Stimulated activated CD4-positive, alpha-beta T cell treated with anti-CD3 and anti-CD28 coated beads, Interleukin-2, amount 100 ng/mL, for 24 hours (primary cell): ENCODE measurements around the gene FANCE.
A peak's percentile ranks its signal among the peaks of the same experiment; 100 is the strongest.

Experiments used
- DNase-seq, 2 donors: peaks; one replicate each; pipeline ENCODE4 v3.0.0-alpha.2; 2020

The FANCE gene, protein sequence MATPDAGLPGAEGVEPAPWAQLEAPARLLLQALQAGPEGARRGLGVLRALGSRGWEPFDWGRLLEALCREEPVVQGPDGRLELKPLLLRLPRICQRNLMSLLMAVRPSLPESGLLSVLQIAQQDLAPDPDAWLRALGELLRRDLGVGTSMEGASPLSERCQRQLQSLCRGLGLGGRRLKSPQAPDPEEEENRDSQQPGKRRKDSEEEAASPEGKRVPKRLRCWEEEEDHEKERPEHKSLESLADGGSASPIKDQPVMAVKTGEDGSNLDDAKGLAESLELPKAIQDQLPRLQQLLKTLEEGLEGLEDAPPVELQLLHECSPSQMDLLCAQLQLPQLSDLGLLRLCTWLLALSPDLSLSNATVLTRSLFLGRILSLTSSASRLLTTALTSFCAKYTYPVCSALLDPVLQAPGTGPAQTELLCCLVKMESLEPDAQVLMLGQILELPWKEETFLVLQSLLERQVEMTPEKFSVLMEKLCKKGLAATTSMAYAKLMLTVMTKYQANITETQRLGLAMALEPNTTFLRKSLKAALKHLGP

GRCh38 chr6:35452183-35453090 lies at the start of gene FANCE:
TSS of gene FANCE (plus strand) at chr6:35452338. CDS start at chr6:35452546, 208 bp downstream.
- peak; percentile 93 to 99 for DNase-seq

DNA sequence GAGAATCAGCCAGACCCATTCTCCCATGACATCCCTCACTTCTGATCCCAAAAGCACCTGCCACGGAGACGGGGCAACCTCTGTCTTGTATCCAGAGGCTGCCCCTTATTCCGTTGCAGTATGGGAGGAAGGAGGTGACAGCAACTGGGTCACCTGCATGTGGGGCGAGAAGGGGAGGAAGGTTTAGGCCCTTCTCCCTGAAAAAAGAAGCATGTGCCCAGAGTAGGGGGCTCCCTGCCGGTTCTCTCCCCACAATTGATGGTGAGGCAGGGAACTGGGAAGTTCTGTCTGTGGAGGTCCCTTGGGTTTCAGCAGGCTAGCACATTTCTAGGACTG lies 49.3 kb upstream of the FANCE start:
- no peak for DNase-seq

DNA sequence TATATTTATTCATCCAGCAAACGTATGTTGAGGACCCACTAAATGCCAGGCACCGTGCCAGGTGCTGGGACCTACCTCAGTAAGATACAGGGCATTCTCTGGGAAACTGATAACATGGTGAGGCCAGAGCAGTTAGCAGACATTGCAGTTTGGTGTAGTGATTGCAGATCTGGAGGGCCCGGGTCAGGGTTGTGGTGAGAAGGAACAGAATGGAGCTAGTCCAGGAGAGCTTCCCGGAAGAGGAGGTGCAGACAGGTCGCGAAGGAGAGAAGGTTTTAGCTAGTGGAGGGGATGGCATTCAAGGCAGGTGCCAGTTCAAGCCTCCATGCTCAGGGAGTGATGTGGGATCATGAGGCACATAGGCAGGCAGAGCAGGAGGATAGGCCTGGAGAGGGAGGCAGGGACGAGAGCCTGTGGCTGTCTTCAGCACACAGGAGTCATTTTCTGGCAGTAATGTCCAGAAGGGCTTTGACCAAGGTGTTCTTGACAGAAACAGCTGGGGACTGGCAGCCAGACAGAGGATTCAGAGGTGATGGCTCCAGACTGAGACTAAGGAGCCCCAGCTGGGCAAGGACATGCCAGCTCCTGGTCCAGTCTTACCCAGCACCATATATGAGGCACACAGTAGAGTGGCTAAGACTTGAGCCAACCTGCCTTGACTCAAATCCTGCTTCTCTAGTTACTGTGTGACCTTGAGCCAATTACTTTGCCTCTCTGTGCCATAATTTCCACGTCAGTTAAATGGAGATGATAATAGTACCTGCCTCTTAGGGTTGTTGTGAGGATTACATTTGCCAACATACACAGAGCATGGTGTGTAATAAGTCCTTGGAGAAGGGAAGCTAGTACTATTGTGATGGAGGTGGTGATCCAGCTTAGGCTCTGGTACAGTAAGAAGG lies 48.3 kb upstream of the FANCE start:
- DNase-seq = no peak

DNA sequence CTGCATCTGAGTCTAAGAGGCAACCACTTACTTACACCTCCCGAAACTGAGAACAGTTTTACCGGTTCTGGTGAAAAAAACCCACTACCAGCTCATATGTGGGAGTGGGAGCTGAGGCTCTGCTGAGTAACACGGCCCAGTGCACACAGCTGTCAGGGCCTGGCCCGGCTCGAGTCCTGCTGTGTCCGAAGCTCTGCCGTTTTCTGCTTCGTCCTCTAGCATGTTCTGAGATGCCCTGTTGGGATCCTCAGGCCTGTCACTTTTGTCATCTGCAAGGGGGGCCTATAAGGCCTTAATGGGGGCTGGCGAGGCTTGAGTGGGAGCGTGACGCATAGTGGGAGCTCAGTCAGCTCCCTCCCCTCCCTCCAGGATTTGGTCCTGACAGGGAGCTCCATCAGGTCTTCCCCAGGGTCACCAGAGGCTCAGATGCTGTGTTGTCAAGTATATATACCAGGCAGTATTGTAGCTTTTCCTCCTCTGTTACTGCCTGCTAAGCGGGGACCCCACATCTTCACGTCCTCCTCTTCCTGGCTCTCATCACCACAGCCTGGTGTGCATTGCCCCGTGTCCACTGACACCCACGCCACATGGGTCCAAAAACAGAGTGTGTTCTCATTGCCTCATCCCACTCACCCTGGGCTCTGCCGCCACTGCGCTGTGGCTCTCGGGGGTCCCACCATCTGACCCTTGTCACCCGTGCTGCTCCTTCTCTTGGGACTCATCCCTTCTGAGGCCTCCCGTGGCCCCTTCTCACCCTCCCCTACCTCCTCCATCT lies 45.2 kb upstream of the FANCE start:
- DNase-seq = no peak

DNA sequence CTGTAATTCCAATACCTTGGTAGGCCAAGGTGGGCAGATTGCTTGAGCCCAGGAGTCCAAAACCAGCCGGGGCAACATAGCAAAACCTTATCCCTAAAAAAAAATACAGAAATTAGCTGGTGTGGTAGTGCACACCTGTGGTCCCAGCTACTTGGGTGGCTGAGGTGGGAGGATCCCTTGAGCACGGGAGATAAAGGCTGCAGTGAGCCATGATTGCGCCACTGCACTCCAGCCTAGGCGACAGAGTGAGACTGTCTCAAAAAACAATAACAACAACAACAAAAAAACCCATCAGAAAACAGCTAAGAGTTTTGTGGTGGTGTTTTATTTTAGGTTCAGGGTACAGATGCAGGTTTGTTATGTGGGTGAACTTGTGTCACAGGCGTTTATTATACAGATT lies 42.9 kb upstream of the FANCE start:
- no peak for DNase-seq

DNA sequence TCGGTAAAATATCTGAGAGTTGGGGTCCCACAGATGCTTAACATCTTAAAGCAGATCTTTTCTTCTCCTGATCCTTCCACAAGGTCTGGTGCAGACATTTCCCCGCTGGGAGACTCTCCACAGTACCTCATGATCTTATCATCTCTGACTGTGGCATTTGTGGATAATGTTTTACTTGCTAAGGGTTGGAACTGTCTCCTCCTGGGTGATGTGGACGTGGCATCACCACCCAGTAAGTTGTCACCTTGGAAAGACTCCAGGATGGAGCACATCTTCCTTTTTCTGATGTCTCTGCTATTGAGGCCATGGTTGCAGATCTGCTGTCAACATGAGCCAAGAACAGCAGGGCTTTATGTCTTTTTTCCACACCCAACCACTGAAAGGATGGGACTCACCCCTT lies 42.0 kb upstream of the FANCE start:
- DNase-seq = no peak

DNA sequence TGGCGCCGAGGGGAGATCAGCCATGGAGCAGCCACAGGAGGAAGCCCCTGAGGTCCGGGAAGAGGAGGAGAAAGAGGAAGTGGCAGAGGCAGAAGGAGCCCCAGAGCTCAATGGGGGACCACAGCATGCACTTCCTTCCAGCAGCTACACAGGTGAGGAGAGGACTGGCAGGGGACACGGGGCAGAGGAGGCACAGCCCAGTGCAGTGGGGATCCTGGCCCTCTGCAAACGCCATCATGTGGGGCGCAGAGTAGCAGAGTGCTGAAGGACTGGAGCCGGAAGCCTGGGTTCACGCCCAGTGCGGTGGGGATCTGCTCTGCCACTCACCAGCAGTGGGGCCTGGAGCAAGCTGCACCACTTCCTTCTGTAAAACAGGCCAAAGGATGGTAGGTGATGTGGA lies 41.1 kb upstream of the FANCE start:
- no peak for DNase-seq

- no peak for DNase-seq
Observed at GRCh38 chr6:35412102-35412501, 40.0 kb upstream of the FANCE start.

- no peak for DNase-seq
Observed at GRCh38 chr6:35413911-35414310, 38.2 kb upstream of the FANCE start.

GRCh38 chr6:35415065-35415891 lies 36.9 kb upstream of the FANCE start:
- DNase-seq = peak in 1 of 2 donors; percentile 15

DNA sequence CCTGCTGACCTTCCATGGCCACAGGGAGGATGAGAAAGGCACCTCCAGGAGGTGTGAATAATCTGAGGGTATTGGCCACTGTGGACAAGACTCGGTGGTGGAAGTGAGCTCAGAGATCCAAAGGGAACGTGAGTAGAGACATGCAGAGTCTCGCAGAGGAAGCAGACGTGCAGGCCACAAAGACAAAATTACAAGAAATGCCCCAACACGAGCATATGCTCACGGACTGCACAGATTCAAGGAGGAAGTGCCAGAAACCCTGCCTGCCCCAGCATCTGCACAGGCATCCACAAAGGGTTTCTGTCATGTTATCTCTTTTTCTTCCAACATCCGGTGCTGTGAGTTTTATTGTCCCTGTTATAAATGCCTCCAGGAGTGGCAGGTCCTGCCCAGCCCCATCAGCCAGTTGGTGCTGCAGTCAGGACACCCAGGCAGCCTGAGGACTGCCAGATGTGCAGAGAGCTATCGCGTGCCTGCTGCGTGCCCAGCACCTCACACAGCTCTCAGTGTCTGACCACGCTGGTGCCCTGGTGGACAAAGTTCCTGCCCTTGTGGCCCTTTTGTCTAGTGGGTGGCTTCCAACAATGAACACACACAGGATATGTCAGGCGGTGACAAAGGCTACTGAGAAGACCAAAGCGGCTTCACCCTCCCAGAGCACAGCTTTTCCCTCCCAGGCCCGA lies 34.0 kb upstream of the FANCE start:
- DNase-seq = no peak

GRCh38 chr6:35419417-35419816 lies 32.7 kb upstream of the FANCE start:
- no peak for DNase-seq

DNA sequence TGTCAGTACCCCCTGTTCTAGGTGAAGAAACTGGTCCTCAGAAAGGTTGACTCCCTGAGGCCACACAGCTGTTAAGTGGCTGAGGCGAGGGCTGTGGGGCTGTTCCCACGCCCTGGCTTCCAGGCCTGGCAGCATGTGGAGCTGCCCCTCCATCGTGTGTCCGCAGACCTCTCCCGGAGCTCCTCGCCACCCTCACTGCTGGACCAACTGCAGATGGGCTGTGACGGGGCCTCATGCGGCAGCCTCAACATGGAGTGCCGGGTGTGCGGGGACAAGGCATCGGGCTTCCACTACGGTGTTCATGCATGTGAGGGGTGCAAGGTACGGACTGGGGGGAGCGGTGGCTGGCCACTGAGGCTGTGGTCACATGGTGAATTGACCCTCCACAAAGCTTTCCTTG lies 32.2 kb upstream of the FANCE start:
- no peak for DNase-seq

DNA sequence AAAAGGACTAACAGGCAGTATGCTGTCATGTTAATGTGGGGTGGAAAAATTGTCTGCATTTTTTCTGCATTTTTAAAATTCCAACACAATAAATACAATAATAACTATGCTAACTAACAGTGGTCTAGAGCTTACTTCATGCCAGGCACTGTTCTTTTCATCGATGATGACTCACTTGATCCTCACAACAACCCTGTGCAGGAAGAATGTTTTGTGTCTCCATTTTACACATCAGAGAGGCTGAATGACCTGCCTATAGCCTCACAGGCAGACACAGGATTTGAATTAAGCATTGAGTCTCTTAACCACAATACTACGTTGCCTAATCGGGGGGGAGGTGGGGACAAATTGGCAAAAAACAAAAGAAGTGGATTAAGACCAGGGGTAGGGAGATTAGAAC lies 26.9 kb upstream of the FANCE start:
- no peak for DNase-seq

GRCh38 chr6:35426074-35426473 lies 26.1 kb upstream of the FANCE start:
- DNase-seq = no peak

- no peak for DNase-seq
Observed at GRCh38 chr6:35427435-35427834, 24.7 kb upstream of the FANCE start.

- no peak for DNase-seq
Observed at GRCh38 chr6:35427851-35428321, 24.3 kb upstream of the FANCE start.

DNA sequence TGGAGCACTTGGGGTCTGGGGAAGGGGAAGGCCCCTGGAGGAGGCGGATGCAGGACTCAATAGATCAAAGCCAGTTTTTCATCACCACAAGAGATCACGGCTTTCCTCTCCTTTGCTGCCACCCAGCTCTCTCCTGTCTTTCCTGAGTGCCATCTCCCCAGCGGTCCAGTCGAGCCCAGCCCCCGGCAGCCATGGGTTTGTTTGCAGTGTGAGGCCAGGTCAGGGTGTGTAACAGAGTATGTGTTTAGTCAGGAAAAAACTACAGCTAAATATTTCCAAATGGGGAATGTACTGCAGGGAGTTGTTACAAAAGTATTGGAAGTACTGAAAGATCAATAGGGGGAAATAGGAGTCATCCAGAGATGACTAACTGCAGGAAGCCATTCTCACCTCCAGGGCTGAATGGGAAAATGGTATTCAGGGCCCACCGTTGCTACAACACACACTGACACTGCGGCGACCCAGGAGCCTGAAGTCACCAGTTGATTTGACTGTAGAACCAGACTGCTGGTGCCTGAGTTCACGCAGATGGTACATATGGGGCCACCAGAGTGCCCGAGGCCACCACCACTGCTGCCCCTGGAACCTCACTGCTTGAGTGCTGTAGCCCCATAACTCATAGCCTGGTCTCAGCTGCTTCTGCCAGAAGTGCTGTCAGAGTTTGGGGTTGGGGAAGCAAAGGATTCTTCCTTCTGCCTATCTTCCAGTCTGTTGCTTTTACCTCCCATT lies 23.6 kb upstream of the FANCE start:
- DNase-seq = no peak

DNA sequence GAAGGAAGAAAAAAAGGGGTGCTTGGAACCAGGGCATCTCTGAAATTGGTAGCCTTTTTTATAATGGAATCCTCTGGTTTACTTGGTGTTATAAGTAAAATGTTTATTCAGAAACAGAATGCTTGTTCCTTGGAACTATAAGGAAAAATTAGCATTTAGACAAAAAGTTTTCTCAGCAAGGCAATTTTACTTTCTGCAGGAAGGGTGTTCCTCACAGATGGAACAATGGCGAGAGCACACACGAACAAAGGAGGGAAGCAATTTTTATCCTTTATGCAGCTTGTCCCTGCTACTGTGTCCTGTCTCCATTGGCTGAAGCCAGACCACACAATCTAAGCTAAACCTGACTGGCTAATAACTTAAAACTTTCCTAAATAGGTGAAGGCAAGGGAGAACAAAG lies 22.7 kb upstream of the FANCE start:
- DNase-seq = no peak

DNA sequence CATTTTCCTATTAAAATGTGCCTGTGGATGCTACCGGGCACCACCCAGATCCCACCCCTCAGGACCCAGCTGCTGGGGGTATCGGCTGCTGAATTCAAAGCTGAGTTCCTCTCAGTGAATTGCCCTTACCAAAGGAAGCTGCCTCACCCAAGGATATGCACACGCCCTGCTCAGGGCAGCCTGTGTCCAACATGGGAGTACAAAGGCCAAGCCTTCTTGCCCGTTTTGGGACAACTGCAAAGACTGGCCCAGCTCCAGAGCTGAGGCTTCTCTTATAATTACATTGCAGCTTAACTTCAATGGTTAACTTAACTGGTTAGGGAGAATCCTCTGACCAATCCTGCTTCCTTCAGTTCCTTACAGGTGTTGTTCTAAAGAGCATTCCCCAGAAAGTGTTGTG lies 19.8 kb upstream of the FANCE start:
- DNase-seq = no peak
